Measurements from ENCODE around the gene ANO4. TPM values are rescaled to one million over a fixed set of nuclear protein-coding genes. Genes with fewer than 3 reads are reported as not detected.
"Not testable (repeated sequence)": the region's sequence is repeated elsewhere in the genome, so short reads cannot be mapped to it uniquely, and the experiment has no call there.

ANO4 gene
- polyA plus RNA-seq, 4 donors, result 1.1 to 2.2 (median 1.6) TPM

- no peak for DNase-seq (ENCODE audit: low read depth in 4 of 4, low spot score in 2 of 4)
Observed at GRCh38 chr12:101021911-101022388, 227.4 kb downstream of the ANO4 start.

- no peak for DNase-seq (ENCODE audit: low read depth in 4 of 4, low spot score in 2 of 4)
Observed at GRCh38 chr12:101027200-101027599, 232.6 kb downstream of the ANO4 start.

DNA sequence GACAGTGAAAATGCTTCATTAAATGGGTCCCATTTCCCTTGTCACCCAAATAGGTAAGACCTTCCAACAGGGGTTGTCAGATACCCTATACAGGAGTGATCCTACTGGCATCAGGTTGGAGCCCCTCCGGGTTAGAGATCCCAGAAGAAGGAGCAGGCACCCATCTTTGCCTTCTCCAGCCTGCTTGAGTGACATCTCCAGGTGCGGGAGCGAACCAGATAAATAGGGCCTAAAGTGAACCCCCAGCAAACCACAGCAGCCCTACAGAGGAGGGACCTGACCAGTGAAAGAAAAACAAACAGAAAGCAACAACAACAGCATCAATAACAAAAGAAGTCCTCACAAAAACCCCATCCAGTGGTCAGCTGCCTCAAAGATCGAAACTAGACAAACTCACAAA is 233.2 kb downstream of the ANO4 start:
- DNase-seq (ENCODE audit: low read depth in 4 of 4, low spot score in 2 of 4), result no peak

DNA sequence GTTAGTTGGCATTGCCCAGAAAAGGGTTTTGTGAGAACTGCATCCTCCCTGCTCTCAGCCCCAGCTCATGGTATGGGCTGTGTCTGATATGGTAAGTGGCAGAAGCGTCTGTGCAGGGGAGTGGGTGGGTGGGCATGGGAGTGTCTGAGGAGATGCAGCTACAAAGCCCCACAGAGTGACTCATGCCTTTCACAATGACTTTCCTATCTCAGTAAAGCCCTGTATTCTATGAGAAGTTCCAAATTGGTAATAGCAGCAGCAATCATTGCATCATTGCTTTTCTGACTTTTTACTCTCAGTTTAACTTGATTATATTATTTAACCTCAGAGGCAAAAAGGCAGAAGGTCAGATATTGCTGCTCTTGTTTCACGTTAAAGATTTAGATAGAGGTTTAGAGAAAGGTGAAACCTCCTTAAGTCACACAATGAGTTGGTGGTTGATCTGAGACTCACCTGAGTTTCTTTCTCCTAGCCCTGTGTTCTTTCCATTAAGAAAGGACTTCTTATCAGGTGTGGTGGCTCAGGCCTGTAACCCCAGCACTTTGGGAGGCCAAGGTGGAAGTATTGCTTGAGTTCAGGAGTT is 243.8 kb downstream of the ANO4 start:
- DNase-seq (ENCODE audit: low read depth in 4 of 4, low spot score in 2 of 4), result no peak

DNA sequence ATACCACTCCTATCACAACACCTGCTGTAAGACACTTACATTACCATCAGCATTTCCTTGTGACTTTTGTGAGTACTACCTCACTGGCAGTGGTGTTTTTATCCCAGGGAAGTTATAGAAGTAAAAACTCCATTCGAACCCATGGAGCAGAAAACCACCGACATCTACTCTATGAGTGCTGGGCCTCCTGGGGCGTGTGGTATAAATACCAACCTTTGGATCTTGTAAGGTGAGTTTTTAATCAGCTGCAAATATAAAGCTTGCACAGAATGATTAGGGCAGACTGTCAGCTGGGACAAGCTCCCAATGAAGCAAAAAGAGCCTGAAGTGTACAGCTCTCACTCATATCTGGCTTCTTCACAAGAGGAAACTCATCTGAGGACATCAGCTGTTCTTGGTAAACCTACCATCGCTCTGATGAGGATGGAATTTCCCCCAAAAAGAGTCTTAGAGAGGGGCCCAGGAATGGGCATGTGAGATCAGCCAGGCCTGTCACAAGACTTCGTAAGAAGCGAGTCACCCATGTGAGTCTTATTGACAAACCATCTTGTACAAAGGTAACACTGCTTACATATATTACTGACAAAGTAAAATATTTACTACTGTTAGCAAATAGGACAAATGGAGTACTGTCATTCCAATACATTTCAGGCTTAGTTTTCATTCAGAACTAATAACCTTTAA is 245.4 kb downstream of the ANO4 start:
- no peak for DNase-seq (ENCODE audit: low read depth in 4 of 4, low spot score in 2 of 4)

GRCh38 chr12:101040936-101041335 is 246.4 kb downstream of the ANO4 start:
- no peak for DNase-seq (ENCODE audit: low read depth in 4 of 4, low spot score in 2 of 4)

- DNase-seq (ENCODE audit: low read depth in 4 of 4, low spot score in 2 of 4), result no peak
Observed at GRCh38 chr12:101042211-101042610, 247.6 kb downstream of the ANO4 start.

DNA sequence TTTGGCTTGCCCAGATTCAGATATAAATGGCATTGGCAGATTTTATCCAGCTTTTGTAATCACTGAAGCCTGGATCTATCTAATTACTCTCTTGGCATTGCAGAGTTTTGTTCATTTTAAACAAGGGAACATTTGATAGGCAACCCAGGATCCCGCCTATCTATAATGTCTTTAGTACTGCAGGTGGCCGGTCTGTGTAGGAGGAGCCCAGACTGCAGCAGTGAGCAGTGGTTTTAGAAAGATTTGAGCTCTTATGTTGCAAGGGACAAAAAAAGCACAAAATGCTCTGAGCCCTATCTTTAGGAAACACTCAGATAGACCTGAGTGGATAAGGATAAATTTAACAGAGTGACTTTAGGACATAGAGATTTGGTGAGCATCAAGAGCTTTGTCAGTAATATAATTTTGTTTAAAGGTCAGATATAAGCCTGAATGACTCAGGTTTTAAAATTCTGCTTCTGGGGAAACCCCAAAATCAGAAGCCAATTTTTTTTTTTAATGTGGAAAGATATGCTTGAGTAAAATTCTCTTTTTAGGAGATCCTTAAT is 250.0 kb downstream of the ANO4 start:
- DNase-seq (ENCODE audit: low read depth in 4 of 4, low spot score in 2 of 4), result no peak

GRCh38 chr12:101045486-101046464 is 251.2 kb downstream of the ANO4 start:
- DNase-seq (ENCODE audit: low read depth in 4 of 4, low spot score in 2 of 4), result no peak

GRCh38 chr12:101047652-101048051 is 253.1 kb downstream of the ANO4 start:
- DNase-seq (ENCODE audit: low read depth in 4 of 4, low spot score in 2 of 4), result no peak

DNA sequence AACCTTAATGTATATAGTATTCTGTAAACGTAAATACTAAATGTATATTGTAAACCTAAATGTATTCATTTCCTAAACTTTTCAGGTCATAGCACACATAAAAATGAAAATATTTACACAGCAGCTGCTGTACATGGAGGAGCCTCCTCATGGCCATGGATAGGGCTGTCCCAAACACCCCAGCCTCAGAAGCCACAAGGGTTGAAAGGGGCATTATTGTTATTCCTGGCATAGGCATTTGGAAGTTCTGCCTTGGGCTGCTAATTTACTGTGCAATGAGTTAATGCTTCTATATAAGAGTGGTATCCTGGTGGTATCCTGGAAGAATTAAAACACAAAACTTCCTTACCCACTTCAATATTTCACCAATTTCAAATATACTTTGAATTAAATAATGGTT is 256.1 kb downstream of the ANO4 start:
- DNase-seq (ENCODE audit: low read depth in 4 of 4, low spot score in 2 of 4), result no peak

DNA sequence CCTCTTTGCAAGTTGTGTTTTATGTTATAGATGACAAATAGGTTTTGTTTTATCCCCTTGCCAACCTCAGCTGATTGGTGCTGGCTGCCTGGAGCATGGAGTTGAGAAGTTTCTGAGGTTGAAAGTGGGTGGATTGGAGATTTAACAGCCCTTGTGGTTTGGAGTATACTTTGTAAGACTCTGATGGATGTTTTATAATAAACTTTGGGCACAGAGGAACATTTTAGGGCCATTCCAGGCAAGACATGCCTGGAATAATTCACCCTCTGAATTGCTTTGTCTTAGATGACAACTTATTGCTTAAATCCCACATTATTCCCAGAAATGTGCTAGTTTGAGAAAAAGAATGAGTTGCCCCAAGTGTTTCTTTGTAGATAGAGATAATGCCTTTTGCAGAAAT is 256.6 kb downstream of the ANO4 start:
- DNase-seq (ENCODE audit: low read depth in 4 of 4, low spot score in 2 of 4), result no peak

DNA sequence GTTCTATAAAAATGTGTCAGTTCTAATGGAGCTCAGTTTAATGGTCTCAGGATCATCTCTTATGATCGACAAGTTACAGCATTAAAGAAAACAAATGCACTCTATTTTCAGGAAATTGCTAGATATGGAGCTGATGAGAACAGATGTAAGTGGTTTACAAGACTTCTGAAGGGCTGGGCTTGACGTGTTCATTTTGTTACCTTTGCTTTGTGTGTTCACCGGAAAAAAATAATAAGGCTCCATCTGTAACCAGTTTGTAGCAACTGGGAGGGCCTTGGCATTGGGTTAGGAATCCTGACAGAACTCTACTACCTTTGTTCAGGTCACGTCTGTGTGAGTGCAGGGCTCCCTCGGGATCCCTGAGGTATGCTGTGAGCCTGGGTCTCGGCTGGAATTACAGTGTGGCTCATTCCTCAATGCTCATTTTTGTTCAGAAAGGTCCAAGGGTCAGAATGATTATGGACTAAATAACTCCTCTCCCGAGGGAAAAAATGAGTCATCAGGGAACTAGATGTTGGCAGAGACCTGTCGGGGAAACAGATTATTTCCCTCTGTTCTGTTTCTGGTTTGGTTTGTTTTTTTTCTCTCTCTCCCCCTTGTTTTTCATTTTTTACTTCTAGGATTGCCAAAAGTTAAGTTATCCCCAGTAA is 257.4 kb downstream of the ANO4 start:
- DNase-seq (ENCODE audit: low read depth in 4 of 4, low spot score in 2 of 4), result no peak

DNA sequence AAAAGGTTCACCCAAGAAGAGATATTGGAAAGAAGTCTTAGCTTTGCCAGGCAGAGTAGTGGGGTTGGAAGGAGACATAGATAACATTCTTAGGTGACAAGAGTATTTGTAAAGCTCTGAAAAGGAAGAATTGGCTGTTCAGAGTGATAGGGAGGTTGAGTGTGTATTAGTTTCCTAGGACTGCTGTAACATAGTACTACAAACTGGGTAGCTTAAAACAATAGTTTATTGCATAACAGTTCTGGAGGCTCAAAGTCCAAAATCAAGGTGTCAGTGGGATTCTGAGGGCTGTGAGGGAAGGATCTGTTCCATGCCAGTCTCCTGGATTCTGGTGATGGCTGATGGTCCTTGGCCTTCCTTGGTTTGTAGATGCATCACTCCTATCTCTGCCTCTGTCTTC is 258.6 kb downstream of the ANO4 start:
- no peak for DNase-seq (ENCODE audit: low read depth in 4 of 4, low spot score in 2 of 4)

DNA sequence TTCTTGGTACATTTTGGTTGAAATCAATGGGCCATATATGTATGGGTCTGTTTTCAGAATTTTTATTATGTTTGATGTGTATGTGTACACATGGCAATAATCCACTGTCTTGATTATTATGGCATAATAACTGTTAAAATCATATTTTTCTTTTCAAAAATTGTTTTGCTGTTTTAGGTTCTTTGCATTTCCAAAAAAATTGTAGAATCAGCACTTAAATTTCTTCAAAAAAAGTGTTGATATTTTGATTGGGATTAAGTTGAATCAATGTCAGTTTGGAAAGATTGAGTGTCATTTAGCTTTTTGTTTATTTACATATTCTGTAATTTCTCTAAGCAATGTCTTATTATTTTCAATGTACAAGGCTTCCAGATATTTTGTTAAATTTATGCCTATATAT is 261.4 kb downstream of the ANO4 start:
- no peak for DNase-seq (ENCODE audit: low read depth in 4 of 4, low spot score in 2 of 4)

- not testable (repeated sequence) for DNase-seq (ENCODE audit: low read depth in 4 of 4, low spot score in 2 of 4)
Observed at GRCh38 chr12:101062508-101062907, 267.9 kb downstream of the ANO4 start.

- DNase-seq (ENCODE audit: low read depth in 4 of 4, low spot score in 2 of 4), result no peak
Observed at GRCh38 chr12:101064721-101065120, 270.1 kb downstream of the ANO4 start.

GRCh38 chr12:101066489-101066888 is 271.9 kb downstream of the ANO4 start:
- DNase-seq (ENCODE audit: low read depth in 4 of 4, low spot score in 2 of 4), result no peak

DNA sequence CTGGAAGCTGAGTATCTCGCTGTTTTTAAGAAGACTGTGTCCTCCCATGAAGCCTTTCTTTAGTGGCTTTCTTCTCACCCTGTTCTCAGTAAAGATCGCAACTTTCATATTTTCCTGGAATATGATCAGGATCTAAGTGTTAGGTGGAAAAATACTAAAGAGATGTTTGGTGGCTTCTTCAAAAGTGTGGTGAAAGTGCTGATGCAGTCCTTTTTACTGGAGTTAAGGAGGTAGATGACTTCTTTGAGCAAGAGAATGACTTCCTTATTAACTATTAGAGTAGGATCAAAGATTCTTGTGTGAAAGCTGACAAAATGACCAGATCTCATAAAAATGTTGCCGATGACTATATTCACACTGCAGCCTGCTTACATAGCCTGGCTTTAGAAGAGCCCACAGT is 273.8 kb downstream of the ANO4 start:
- DNase-seq (ENCODE audit: low read depth in 4 of 4, low spot score in 2 of 4), result no peak

DNA sequence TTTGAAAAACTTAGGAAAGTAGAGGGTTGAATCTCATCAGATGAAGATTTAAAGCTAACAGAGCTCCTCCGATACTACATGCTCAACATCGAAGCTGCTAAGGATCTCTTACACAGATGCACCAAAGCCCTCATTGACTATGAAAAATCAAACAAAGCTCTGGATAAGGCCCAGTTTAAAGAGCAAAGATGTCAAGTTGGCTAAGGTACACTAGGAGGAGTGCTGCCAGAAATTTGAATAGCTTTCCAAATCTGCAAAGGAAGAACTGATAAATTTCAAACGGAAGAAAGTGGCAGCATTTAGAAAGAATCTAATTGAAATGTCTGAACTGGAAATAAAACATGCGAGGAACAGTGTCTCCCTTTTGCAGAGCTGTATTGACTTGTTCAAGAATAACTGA is 274.3 kb downstream of the ANO4 start:
- DNase-seq (ENCODE audit: low read depth in 4 of 4, low spot score in 2 of 4), result no peak
